Fibroblast of pulmonary artery (primary cell): ENCODE data around the gene CNTRL.

Experiments used
- DNase-seq: peaks from one replicate; pipeline ENCODE4 v3.0.0-alpha.2; 2010; ENCODE audit warnings: low read depth
- H3K4me3 ChIP-seq: replicated peaks from 2 replicates; pipeline ENCODE4 v1.5.1; 2011; ENCODE audit warnings: low read depth, mild to moderate bottlenecking, control low read depth, low read length, moderate library complexity
- CTCF ChIP-seq: IDR thresholded peaks from 2 replicates; pipeline ENCODE4 v1.5.1; 2011; ENCODE audit warnings: mild to moderate bottlenecking, control low read depth, low read length, inconsistent platforms; ENCODE audit errors: missing control alignments

CNTRL gene

GRCh38 chr9:121218357-121219027 is 143.7 kb downstream of the CNTRL start:
- no peak for DNase-seq
- TF ChIP-seq CTCF = no peak
- no peak overlapping the region for H3K4me3 ChIP-seq

GRCh38 chr9:121219530-121219929 is 144.8 kb downstream of the CNTRL start:
- DNase-seq = no peak
- TF ChIP-seq CTCF = no peak

DNA sequence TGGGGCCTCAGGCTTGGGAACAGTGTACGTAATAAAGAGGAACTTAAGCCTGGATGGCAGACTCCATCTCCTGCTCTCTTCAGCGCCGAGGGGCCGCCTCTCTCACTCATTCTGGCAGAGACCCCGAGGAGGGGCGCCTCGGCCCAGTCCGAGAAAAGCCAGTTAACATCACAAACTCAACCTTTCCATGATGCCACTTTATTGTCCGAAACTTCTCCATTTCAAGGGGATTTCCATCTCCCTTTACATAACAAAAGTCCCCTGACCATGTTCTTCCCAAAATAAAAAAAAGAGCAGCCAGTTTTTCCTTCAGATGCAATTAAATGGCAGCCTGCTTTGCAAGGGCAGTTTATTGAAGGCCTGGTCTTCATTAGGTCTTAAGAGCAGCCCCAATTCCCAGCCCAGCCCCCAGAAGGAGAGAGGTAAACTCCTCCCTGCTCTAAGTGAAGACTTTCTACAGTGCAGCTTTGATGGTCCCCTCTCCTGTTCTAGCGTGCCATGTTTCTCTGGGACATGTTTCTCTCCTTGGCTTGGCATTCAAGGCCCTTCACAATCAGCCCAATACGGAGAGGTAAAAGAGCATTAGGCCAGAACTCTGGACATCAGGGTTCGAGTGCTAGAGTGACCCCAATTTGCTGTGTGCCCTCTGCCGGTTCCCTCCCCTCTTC is 146.4 kb downstream of the CNTRL start:
- no peak for DNase-seq
- no peak overlapping the region for H3K4me3 ChIP-seq
- no peak for TF ChIP-seq CTCF

More at GRCh38 chr9:121219530-121219929, 144.8 kb downstream of the CNTRL start:
- no peak overlapping the region for H3K4me3 ChIP-seq

- no peak for DNase-seq
- no peak for TF ChIP-seq CTCF
- no peak overlapping the region for H3K4me3 ChIP-seq
Measured at GRCh38 chr9:121221664-121222055, 146.9 kb downstream of the CNTRL start.

GRCh38 chr9:121222524-121223171 is 147.9 kb downstream of the CNTRL start:
- H3K4me3 ChIP-seq = no peak overlapping the region
- peak; percentile 85 for TF ChIP-seq CTCF
- DNase-seq = peak; percentile 76

DNA sequence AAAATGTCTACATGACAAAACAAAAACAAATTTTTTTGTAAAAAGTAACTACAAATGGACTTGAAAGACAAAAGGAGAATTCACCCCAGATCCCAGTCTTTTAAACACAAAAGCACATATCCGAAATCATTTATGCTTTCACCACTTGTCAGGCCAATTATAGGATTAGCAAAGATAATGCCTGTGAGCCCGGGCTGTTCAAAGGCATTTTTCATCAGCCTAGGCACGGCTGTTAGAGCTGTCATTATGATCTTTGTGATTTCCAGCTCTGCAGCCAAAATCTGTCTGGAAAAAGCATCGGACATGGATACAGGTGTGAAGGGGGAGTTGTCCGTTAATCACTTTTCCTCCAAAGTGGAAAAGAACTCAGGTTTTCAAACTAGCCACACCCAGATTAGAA is 150.5 kb downstream of the CNTRL start:
- no peak overlapping the region for H3K4me3 ChIP-seq
- TF ChIP-seq CTCF = no peak
- no peak for DNase-seq
